Measurements from ENCODE around the gene QKI. TPM values are rescaled to one million over a fixed set of nuclear protein-coding genes. Genes with fewer than 3 reads are reported as not detected.

Gene QKI
- total RNA-seq, 3 donors from 2014 or later = 58.6 to 65.4 (median 61.2) TPM

DNA sequence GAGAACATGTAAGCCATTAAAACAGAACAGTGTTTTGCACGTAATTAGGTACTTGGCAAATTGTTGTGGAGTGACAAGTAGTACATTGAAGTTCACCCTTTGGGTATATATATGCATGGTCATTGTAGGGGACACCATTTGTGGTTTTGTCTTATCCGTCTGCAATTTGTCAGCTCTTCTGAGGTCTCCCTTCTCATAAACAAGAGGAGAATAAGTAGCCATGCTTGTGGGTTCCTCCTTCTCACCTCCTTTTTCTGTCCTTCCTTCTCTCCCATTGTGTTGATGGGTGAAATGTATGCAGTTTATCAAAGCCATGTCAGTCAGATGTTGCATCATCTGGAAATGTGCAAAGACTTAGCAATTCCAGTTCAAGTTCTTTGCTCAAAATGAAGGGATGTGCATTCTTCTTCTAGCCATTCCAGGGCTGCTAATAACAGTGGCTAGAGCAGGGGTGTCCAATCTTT is 70.9 kb downstream of the QKI start:
- Mint-ChIP-seq H3K4me3 (no peak overlapping the region), H3K4me1 (ENCODE audit: low read depth) (peaks cover 44% of the 10 kb centered on the region), H3K27me3 (ENCODE audit: low read depth) (no peaks in the 10 kb centered on the region), H3K9me3 (no peaks in the 10 kb centered on the region), H3K36me3 (ENCODE audit: insufficient read depth) (peaks cover 15% of the 10 kb centered on the region)
- ATAC-seq = no peak
- no peak for DNase-seq

DNA sequence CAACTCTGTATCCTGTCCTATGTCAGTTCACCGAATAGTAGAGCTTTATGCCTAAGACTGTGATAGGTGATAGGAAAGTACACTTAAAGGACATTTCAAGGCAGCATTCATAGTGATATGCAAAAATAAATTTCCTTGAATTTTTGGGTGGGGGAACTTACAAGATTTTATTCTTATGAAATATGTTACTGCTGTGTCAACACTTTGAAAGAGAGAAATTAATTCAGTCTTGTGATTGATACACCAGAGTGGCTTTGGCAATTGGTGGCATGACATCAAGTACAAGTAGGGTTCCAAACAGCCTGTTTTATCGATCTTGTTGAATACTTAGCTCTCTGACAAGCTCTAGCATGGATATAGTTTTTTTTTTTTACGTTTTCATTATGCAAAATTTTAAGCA is 72.3 kb downstream of the QKI start:
- Mint-ChIP-seq H3K4me3 (no peak overlapping the region), H3K4me1 (ENCODE audit: low read depth) (peaks cover 46% of the 10 kb centered on the region)

DNA sequence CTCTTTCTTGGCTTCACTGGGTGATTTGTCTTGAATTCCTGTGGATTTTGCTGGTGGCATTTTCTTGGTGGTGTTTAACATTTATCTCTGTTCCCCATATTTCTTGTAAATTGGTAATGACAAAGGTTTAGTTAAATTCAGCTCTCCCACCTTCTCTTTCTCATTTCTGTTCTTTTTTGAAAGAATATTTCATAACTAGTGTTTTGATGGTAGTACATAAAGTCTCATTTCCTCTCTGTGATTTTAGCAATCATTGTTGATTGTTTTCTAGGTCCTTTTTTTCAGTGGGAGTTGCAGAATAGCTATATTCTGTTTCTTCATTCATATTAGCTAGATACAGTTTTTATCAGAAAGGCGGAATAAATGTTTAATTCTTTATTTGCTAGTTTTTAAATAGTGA is 73.1 kb downstream of the QKI start:
- H3K9me3 Mint-ChIP-seq = no peaks in the 10 kb centered on the region
- no peak for DNase-seq
- peaks cover 12% of the 10 kb centered on the region for H3K36me3 Mint-ChIP-seq (ENCODE audit: insufficient read depth)
- H3K4me1 Mint-ChIP-seq (ENCODE audit: low read depth) = peaks cover 46% of the 10 kb centered on the region
- H3K4me3 Mint-ChIP-seq = no peak overlapping the region
- no peaks in the 10 kb centered on the region for H3K27me3 Mint-ChIP-seq (ENCODE audit: low read depth)
- ATAC-seq = no peak

More for the DNA sequence above, 72.3 kb downstream of the QKI start:
- DNase-seq (no peak), ATAC-seq (no peak)
- Mint-ChIP-seq H3K27me3 (ENCODE audit: low read depth) (no peaks in the 10 kb centered on the region), H3K9me3 (no peaks in the 10 kb centered on the region), H3K36me3 (ENCODE audit: insufficient read depth) (peaks cover 12% of the 10 kb centered on the region)

DNA sequence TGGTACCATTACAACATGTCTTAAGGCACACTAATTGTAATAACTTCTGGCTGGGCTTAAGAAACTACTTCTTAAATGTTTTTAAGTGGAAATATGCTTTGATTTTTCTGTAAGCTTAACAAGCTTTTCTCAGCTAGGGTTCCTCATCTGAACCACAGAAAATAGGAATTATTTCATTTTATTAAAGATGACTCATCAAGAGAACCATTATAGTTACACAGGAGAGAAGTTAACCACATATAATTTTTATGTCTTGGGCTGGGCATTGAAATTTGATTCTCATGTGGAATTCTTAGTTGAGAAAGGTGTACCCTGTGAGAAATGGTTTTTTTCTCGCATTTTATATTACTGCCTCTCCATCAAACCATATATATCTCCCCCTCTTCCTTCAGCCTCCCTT is 75.1 kb downstream of the QKI start:
- no peak for ATAC-seq
- H3K36me3 Mint-ChIP-seq (ENCODE audit: insufficient read depth) = peaks cover 6% of the 10 kb centered on the region
- H3K4me1 Mint-ChIP-seq (ENCODE audit: low read depth) = peaks cover 44% of the 10 kb centered on the region

DNA sequence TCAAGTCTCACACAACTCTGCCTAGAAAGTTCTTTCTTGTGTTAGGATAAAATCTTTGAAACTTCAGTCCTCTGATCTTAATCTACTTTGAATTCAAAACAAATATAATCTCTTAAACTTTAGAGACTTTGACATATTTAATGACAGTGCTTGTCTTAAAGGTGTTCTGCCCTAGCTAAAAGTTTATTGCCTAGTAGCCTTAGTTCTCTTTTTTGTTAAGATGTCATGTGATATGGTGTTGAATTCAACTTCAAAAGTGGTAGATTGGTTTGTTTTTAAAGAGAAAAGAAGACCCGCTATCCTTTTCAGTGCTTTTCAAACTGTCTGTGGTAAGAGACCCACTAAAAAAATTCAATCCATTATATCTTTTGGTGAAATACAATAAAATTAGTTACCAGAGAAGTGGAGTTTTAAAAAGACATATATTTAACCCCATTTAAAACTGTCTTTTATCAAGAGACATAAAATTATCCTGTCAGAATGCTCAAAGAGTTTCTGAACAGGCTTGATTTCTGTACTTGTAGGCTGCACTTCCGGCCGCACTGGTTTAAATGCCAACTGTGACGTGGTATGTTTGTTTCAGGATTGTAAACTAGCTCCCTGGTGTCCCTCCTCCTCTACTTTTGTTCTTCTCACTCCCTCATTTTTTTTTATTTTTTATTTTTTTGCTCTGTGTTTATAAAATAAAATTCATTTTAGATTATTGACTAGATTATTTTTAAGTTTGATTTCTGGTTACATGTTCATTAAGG is 76.5 kb downstream of the QKI start:
- no peak for DNase-seq
- H3K4me1 Mint-ChIP-seq (ENCODE audit: low read depth) = peaks cover 48% of the 10 kb centered on the region

More for the DNA sequence above, 75.1 kb downstream of the QKI start:
- Mint-ChIP-seq H3K9me3 (no peaks in the 10 kb centered on the region), H3K27me3 (ENCODE audit: low read depth) (no peaks in the 10 kb centered on the region), H3K4me3 (no peak overlapping the region)
- DNase-seq = no peak

DNA sequence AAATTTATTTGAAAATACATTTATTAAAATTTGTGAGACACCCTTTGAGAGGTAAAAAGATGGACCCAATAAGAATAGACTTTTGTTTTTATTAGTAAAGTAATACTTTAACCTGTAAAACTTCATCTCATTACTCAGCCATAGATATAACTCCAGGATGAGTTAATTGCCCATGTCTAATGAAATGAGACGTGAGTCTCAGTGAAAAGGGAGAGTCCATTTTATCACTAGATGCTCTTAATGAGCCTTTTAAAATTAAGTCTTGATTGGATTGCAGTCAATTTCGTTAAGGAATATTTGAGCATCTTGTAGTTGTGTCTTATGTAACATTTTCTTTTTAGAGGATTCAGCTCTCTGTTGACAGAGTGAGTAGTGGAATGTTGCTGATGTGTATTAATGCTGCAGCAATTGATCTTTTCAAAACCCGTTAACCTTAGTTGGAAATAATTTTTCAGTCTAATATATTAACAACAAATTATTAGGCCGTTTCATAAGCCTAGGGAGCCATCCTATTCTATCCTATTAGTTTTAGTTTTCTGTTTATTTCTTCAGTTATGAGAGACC is 77.3 kb downstream of the QKI start:
- Mint-ChIP-seq H3K9me3 (no peaks in the 10 kb centered on the region), H3K36me3 (ENCODE audit: insufficient read depth) (peaks cover 2% of the 10 kb centered on the region), H3K4me1 (ENCODE audit: low read depth) (peaks cover 51% of the 10 kb centered on the region), H3K27me3 (ENCODE audit: low read depth) (no peaks in the 10 kb centered on the region), H3K4me3 (no peak overlapping the region)
- ATAC-seq (no peak), DNase-seq (no peak)

More for the DNA sequence above, 76.5 kb downstream of the QKI start:
- H3K27me3 Mint-ChIP-seq (ENCODE audit: low read depth) = no peaks in the 10 kb centered on the region
- H3K36me3 Mint-ChIP-seq (ENCODE audit: insufficient read depth) = peaks cover 4% of the 10 kb centered on the region
- H3K9me3 Mint-ChIP-seq = no peaks in the 10 kb centered on the region
- H3K4me3 Mint-ChIP-seq = no peak overlapping the region
- peak in 1 of 2 donors; percentile 32 for ATAC-seq

DNA sequence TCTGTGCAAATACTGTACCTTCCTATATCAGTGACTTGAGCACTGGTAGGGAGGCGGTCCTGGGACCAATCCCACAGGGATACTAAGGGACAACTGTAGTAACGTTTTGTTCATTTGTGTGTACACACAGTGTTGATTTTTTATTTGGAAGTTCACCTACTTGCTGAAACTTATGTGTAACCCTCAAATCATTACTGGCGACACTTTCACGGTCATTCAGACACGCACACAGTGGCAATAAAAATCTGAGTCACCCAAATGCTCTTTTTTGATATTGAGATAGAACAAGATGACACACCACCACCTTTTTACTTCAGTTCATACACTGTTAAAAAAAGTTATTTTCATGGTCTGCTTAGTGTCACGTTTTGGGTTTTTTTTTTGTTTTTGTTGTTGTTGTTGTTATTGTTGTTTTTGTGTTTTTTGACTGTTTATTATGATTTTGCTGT is 79.8 kb downstream of the QKI start:
- ATAC-seq = no peak
- H3K4me3 Mint-ChIP-seq = no peak overlapping the region

DNA sequence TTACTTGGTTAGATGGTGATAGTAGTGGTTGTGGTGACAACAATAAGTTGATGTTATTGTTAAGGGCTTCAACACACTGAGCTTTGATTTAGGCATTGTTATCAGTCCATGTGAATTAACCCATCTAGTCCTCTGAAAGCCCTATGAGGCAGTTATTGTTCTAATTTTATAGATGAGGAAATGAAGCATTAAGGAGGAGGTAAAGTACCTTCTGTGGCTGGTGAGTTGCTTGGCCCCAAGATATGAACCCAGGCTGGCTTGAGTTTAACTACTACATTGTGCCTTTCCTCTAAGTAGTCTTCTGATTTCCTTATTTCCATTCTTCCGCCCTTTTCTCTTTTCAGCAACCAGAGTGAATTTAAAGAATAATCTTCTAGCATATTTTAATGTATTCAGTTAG is 81.7 kb downstream of the QKI start:
- Mint-ChIP-seq H3K9me3 (no peaks in the 10 kb centered on the region), H3K4me1 (ENCODE audit: low read depth) (peaks cover 21% of the 10 kb centered on the region), H3K4me3 (no peak overlapping the region), H3K36me3 (ENCODE audit: insufficient read depth) (peaks cover 6% of the 10 kb centered on the region), H3K27me3 (ENCODE audit: low read depth) (no peaks in the 10 kb centered on the region)
- ATAC-seq (no peak), DNase-seq (no peak)

More for the DNA sequence above, 79.8 kb downstream of the QKI start:
- no peak for DNase-seq
- Mint-ChIP-seq H3K4me1 (ENCODE audit: low read depth) (peaks cover 31% of the 10 kb centered on the region), H3K27me3 (ENCODE audit: low read depth) (no peaks in the 10 kb centered on the region), H3K9me3 (no peaks in the 10 kb centered on the region), H3K36me3 (ENCODE audit: insufficient read depth) (peaks cover 3% of the 10 kb centered on the region)

DNA sequence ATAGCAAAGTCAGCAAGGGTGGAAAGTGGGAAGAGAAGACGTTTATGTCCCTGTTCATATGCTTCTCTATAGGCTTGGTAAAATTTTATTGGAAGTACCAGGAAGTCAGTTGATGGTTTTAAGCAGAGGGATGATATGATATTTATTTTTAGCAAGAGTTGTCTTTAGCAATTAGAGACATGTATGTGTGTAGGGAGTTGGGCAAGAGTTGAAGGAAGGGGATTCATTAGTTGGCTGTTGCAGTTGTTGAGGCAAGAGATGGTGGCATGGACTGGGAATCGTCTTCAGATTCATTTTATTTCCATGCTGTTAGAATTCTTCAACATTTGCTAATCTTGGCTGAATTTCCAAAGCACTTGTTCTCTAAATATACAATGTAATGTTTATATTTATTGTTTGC is 85.6 kb downstream of the QKI start:
- Mint-ChIP-seq H3K4me1 (ENCODE audit: low read depth) (peaks cover 25% of the 10 kb centered on the region), H3K4me3 (no peak overlapping the region), H3K9me3 (peaks cover 6% of the 10 kb centered on the region), H3K36me3 (ENCODE audit: insufficient read depth) (peaks cover 13% of the 10 kb centered on the region), H3K27me3 (ENCODE audit: low read depth) (no peaks in the 10 kb centered on the region)
- DNase-seq = no peak
- no peak for ATAC-seq

DNA sequence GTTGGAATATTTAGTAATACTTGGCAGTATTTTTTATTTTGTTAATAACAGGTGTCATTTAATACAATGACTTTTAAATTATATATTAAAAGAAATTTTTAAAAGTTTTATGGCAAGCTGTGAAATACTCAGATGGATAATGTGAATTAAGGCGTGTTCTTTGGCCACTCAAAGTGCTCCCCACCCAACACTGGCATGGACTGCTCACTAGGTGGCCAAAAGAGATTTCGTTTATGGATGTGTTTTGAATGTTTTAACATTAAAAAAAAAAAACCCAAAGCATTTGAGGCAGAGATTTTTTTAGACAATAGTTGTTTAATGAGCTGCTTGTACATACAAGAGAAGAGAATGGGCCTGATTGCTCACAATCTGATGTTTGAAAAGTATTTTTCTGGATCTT is 86.5 kb downstream of the QKI start:
- H3K4me1 Mint-ChIP-seq (ENCODE audit: low read depth) = peaks cover 26% of the 10 kb centered on the region
- DNase-seq = no peak

DNA sequence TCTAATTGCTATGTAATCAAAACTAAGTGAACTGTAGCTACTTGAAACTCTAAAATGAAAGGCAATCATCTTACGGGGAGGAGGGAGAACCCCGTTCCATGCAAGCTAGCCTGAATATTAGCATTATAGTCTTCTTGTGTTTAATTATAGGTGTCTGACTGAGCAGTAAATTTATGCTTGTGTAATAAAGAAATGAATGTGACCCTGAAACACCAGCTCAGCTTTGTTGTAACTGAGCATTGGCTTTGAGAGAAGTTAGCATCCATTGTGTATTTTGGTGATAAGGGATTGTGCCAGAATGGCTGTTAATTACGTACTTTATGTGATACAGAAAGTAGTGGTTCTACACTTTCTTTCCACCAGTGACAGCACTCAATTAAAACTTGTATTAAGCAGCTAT is 86.9 kb downstream of the QKI start:
- DNase-seq (no peak), ATAC-seq (no peak)
- Mint-ChIP-seq H3K27me3 (ENCODE audit: low read depth) (no peaks in the 10 kb centered on the region), H3K4me1 (ENCODE audit: low read depth) (peaks cover 22% of the 10 kb centered on the region), H3K9me3 (peaks cover 13% of the 10 kb centered on the region), H3K36me3 (ENCODE audit: insufficient read depth) (peaks cover 20% of the 10 kb centered on the region), H3K4me3 (no peak overlapping the region)

More for the DNA sequence above, 86.5 kb downstream of the QKI start:
- H3K9me3 Mint-ChIP-seq = peaks cover 12% of the 10 kb centered on the region
- peaks cover 19% of the 10 kb centered on the region for H3K36me3 Mint-ChIP-seq (ENCODE audit: insufficient read depth)
- ATAC-seq = no peak
- H3K4me3 Mint-ChIP-seq = no peak overlapping the region
- no peaks in the 10 kb centered on the region for H3K27me3 Mint-ChIP-seq (ENCODE audit: low read depth)

DNA sequence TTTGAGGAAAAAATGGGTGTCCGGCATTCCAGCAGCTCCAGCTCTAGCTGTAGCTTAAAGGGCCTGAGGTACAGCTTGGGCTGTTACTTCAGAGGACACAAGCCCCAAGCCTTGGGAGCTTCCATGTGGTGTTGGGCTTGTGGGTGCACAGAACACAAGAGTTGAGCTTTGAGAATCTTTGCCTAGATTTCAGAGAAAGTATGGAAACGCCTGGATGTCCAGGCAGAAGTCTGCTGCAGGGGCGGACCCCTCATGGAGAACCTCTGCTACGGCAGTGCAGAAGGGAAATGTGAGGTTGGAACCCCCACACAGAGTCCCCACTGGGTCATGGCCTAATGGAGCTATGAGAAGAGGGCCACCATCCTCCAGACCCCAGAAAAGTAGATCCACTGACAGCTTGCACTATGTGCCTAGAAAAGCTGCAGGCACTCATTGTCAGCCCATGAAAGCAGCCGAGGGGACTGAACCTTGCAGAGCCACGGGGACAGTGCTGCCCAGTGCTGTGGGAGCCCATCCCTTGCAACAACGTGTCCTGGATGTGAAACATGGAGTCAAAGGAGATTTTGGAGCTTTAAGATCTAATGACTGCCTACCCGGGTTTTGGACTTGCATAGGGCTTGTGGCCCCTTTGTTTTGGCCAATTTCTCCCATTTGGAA is 90.6 kb downstream of the QKI start:
- peaks cover 14% of the 10 kb centered on the region for H3K4me1 Mint-ChIP-seq (ENCODE audit: low read depth)
- no peaks in the 10 kb centered on the region for H3K27me3 Mint-ChIP-seq (ENCODE audit: low read depth)
- no peak overlapping the region for H3K4me3 Mint-ChIP-seq
- peaks cover 29% of the 10 kb centered on the region for H3K36me3 Mint-ChIP-seq (ENCODE audit: insufficient read depth)
- ATAC-seq (no peak), DNase-seq (no peak)
- H3K9me3 Mint-ChIP-seq = peaks cover 29% of the 10 kb centered on the region

DNA sequence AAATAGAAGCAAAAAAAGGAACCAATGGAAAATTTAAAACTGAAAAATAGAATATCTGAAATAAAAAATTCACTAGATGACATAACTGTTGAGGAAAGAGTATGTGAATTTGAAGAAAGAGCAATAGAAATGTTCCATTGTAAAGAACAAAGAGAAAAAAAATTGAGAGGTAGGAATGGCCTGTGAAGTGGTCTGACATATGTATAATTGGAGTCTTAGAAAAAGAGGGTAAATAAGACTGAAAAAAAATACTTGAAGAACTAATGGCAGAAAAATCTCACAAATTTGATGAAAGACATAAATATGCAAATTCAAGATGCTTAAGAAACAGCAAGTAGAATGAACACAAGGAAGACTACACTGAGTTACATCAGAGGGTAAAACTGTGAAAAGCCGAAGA is 93.4 kb downstream of the QKI start:
- DNase-seq = no peak
- Mint-ChIP-seq H3K27me3 (ENCODE audit: low read depth) (no peaks in the 10 kb centered on the region), H3K4me1 (ENCODE audit: low read depth) (peaks cover 13% of the 10 kb centered on the region), H3K9me3 (peaks cover 29% of the 10 kb centered on the region), H3K36me3 (ENCODE audit: insufficient read depth) (peaks cover 28% of the 10 kb centered on the region), H3K4me3 (no peak overlapping the region)
- no peak for ATAC-seq

DNA sequence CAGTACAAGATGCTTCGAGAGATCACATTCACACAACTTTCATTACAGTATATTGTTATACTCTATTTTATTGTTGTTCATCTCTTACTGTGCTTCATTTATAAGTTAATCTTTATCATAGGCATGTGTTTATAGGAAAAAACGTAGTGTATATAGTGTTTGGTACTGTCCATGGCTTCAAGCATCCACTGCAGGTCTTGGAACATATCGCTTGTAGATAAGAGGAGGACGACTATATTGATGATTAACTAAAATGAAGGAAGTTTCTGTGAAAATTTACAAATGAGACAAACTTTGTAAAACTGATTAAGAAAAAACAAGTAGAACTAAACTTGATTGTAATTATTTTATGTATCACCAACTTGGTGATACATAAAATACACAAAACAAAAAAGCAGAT is 98.5 kb downstream of the QKI start:
- no peak overlapping the region for H3K4me3 Mint-ChIP-seq
- peaks cover 2% of the 10 kb centered on the region for H3K9me3 Mint-ChIP-seq
- ATAC-seq (no peak), DNase-seq (no peak)
- peaks cover 4% of the 10 kb centered on the region for H3K36me3 Mint-ChIP-seq (ENCODE audit: insufficient read depth)
- peaks cover 16% of the 10 kb centered on the region for H3K4me1 Mint-ChIP-seq (ENCODE audit: low read depth)
- H3K27me3 Mint-ChIP-seq (ENCODE audit: low read depth) = no peaks in the 10 kb centered on the region

Measured in activated T-cell treated with anti-CD3 and anti-CD28 coated beads, Interleukin-2, amount 50 U/mL, for 4 hours (primary cell).